Epithelial cell of proximal tubule (primary cell): ENCODE results near the gene WRAP73. TPM values are rescaled to one million over a fixed set of nuclear protein-coding genes. Genes with fewer than 3 reads are reported as not detected.
"Not testable (repeated sequence)": the region's sequence is repeated elsewhere in the genome, so short reads cannot be mapped to it uniquely, and the experiment has no call there.

Experiments used
- DNase-seq: peaks from one replicate; pipeline ENCODE4 v3.0.0-alpha.2; 2011; ENCODE audit warnings: low read depth
- H3K4me3 ChIP-seq: 2 replicates; pipeline ENCODE4 v1.5.1; 2011; ENCODE audit warnings: low read depth, mild to moderate bottlenecking, low read length
- CTCF ChIP-seq: conservative IDR thresholded peaks from 2 replicates; pipeline ENCODE4 v1.5.1; 2012; ENCODE audit warnings: low read depth, mild to moderate bottlenecking, low read length
- total RNA-seq: library from RNA; depleted of rRNA; stranded (reverse); fragments of >200 nt; gene quantifications from 2 replicates; pipeline ENCODE4 v1.2.3, GENCODE V29; 2015

The WRAP73 gene
- total RNA-seq, 1 donor from 2014 or later = 17.0 TPM

DNA sequence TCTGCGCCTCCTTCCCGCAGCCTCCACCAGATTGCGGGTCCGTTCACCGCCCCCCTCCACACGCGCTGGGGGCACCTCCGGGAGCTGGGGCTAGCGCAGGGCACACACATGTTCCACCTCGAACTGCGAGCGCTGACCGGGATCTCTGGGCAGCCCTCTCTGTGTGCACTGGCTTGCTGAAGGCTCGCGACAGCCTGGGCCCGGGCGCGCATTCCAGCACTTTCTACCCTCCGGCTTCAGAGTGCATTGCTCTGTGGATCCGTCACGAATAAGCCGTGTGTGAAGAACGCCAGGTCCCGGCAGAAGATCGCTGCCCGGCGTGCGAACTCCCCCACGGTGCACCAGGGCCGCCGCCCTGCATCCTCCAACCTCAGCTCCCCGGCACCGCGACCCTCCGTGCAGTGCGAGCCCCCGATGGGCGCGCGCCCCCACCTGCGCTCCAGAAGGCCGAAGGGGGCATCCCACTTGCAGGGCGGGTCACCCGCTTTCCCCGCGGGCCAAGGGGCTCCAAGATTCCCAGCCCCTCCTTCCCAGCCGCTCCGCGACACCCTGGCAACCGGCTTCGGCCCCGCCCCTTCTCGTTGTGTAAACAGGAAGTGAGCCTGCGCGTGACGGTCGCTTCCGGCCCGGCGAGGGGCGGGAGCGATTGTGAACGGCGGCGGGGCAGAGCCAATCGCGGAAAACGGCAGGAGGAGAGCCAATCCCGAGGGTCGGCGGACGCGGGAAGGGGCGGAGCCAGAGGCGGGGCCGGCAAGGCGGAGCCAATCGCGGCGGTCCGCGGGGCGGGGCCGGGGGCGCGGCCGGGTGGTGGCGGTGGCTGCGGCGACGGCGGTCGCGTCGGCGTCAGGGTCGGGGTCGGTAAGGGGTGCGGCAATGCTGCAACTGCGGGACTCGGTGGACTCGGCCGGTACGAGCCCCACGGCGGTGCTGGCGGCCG, 25.4 kb downstream of the WRAP73 start, which contains the start of gene TPRG1L:
Gene TPRG1L (plus strand): TSS at position 816 of the 937 bp plus-strand sequence. CDS start 58 bp downstream, at position 874.
- DNase-seq = peak; percentile 39
- no peak for TF ChIP-seq CTCF
- H3K4me3 ChIP-seq = peak within 1 kb of the TSS; percentile 97

DNA sequence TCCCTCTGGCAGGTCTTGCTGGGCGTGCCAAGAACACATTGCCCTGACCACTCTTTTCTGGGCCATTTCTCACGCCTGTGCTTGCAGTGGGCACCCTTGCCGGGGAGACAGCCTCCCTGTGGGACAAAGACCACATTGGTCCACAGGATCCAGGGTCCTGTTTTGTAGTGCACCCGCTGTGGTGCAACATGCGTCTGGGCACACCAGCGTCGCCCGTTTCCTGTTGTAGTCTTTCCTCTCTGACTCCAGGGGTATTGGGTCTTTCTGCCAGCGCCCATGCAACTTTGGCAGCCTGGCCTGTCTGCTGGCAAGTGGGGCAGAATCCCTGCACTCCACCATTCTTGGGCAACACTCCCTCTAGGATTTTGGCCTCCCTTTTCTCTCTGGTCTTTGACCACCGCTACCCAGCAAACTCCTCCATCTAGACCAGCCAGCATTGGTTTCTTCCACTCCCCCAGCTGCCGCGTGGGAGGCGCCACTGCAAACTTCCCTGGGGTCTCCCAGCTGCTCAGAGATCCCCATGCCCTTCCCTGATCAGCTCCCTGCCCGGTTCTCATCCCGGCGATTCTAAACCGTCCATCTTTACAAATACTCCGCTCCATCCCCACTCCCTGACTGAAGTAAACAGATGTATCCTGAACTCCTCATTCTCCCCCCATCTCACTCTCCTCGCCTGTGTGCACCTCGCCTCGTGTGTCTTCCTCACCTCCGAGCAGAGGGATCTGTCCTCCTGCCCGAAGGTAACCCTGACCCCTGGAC, 26.3 kb downstream of the WRAP73 start:
- peak overlapping the region; percentile 97 for H3K4me3 ChIP-seq
- no peak for TF ChIP-seq CTCF

DNA sequence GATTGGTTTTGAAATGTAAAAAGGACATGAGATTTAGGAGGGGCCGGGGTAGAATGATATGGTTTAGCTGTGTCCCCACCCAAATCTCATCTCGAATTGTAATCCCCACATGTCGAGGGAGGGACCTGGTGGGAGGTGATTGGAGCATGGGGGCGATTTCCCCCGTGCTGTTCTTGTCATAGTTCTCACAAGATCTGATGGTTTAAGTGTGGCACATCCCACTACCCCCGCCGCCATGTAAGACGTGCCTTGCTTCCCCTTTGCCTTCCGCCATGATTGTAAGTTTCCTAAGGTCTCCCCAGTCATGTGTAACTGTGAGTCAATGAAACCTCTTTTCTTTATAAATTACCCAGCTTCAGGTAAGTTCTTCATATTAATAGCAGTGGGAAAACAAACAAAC, 27.8 kb downstream of the WRAP73 start:
- not testable (repeated sequence) for DNase-seq, H3K4me3 ChIP-seq

More for the DNA sequence above, 26.3 kb downstream of the WRAP73 start:
- DNase-seq = no peak

DNA sequence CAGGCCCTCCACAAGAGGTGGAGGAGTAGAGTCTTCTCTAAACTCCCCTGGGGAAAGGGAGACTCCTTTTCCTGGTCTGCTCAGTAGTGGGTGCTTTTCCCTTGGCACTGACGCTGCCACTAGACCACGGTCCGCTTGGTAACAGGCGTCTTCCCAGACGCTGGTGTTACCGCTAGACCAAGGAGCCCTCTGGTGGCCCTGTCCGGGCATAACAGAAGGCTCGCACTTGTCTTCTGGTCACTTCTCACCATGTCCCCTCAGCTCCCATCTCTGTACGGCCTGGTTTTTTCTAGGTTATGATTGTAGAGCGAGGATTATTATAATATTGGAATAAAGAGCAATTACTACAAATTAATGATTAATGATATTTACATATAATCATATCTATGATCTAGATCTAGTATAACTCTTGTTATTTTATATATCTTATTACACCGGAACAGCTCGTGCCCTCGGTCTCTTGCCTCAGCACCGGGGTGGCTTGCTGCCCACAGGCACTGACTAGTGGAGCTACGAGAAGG, 28.7 kb downstream of the WRAP73 start:
- not testable (repeated sequence) for DNase-seq, H3K4me3 ChIP-seq
- TF ChIP-seq CTCF = peak; percentile 66

DNA sequence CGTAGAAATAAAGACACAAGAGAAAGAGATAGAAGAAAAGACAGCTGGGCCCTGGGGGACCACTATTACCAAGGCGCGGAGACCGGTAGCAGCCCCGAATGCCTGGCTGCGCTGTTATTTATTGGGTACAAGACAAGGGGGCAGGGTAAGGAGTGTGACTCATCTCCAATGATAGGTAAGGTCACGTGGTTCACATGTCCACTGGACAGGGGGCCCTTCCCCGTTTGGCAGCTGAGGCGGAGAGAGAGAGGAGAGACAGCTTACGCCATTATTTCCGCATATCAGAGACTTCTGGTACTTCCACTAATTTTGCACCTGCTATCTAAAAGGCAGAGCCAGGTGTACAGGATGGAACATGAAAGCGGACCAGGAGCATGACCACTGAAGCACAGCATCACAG, 29.2 kb downstream of the WRAP73 start:
- TF ChIP-seq CTCF = no peak
- no peak overlapping the region for H3K4me3 ChIP-seq
- DNase-seq = no peak

- H3K4me3 ChIP-seq = no peak overlapping the region
- TF ChIP-seq CTCF = peak; percentile 82
- DNase-seq = no peak
These were observed 30.8 kb downstream of the WRAP73 start for GRCh38 chr1:3618881-3619671.
